HepG2 (cell line): Measurements from ENCODE around the gene COX5B.
"Not testable (repeated sequence)": the region's sequence is repeated elsewhere in the genome, so short reads cannot be mapped to it uniquely, and the experiment has no call there.

ENCODE experiments used
- FOXM1 ChIP-seq: sonication (generic); formaldehyde crosslinking; IDR thresholded peaks from 2 replicates; pipeline ENCODE4 v1.5.0; 2020; ENCODE audit warnings: missing genetic modification reagents
- SRSF1 ChIP-seq: fragments of 200-400 bp; formaldehyde crosslinking; optimal IDR thresholded peaks from 2 replicates; pipeline ENCODE3; 2017; ENCODE audit warnings: mild to moderate bottlenecking, low read depth, low read length, moderate library complexity
- TF ChIP-seq, protein P1 (sequence below): conservative IDR thresholded peaks from 2 replicates; pipeline ENCODE4 v1.6.1; 2018; ENCODE audit warnings: missing genetic modification reagents

- not testable (repeated sequence) for TF ChIP-seq FOXM1 (CRISPR knock-in tag); SRSF1
- TF ChIP-seq, protein P1, sequence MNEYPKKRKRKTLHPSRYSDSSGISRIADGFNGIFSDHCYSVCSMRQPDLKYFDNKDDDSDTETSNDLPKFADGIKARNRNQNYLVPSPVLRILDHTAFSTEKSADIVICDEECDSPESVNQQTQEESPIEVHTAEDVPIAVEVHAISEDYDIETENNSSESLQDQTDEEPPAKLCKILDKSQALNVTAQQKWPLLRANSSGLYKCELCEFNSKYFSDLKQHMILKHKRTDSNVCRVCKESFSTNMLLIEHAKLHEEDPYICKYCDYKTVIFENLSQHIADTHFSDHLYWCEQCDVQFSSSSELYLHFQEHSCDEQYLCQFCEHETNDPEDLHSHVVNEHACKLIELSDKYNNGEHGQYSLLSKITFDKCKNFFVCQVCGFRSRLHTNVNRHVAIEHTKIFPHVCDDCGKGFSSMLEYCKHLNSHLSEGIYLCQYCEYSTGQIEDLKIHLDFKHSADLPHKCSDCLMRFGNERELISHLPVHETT (CRISPR knock-in tag) = not testable (repeated sequence)
These were observed 20.4 kb upstream of the COX5B start for GRCh38 chr2:97625354-97626048.
